Tibial nerve (tissue), 3 donors: ENCODE measurements around the gene NTRK3.

Experiments used
- CTCF ChIP-seq, 5 experiments: fragments of 200-600 bp in 3 of 5; fragments of 450-650 bp in 2 of 5; sonication (generic) in 3 of 5; IDR thresholded peaks; one replicate each; pipeline ENCODE4 v1.5.1; 2016 to 2019; ENCODE audit warnings: antibody characterized with exemption in 5 of 5, mild to moderate bottlenecking in 3 of 5, moderate library complexity in 2 of 5
- POLR2A ChIP-seq, 2 donors: fragments of 450-650 bp; IDR thresholded peaks; one replicate each; pipeline ENCODE4 v1.6.1; 2017; ENCODE audit warnings: antibody characterized with exemption in 2 of 2, mild to moderate bottlenecking in 2 of 2, moderate library complexity in 2 of 2

- TF ChIP-seq POLR2A (IDR thresholded peaks at IDR 0.05) (no peak), CTCF (IDR thresholded peaks at IDR 0.05) (no peak)
Measured at GRCh38 chr15:88125576-88125975, 131.0 kb downstream of the NTRK3 start.
